PC-3 (cell line): ENCODE measurements around the gene LCAT. TPM values are rescaled to one million over a fixed set of nuclear protein-coding genes. Genes with fewer than 3 reads are reported as not detected.
A peak's percentile ranks its signal among the peaks of the same experiment; 100 is the strongest.

Experiments
- ATAC-seq: fragments of 200-7000 bp; cut with Tn5 transposase; 2 replicates; pipeline ENCODE4 v1.9.1; 2020; ENCODE audit warnings: mild to moderate bottlenecking, moderate library complexity
- BruUV-seq: library from RNA; stranded (reverse); fragments of 400-500 nt; replicated peaks from 2 replicates; lab custom pipeline; 2021; lab: Mats Ljungman, UMichigan
- CTCF ChIA-PET: fragments of 300-600 bp; sonication (Branson Sonifier 250); formaldehyde crosslinking; loops from one replicate; lab custom pipeline; 2022; ENCODE audit warnings: antibody characterized with exemption; lab: Charles Lee
- POLR2A ChIA-PET: fragments of 300-600 bp; sonication (Branson Sonifier 250); formaldehyde crosslinking; loops from one replicate; lab custom pipeline; 2022; ENCODE audit warnings: antibody characterized with exemption; ENCODE audit not compliant: unreplicated experiment; lab: Charles Lee
- DNase-seq: peaks from one replicate; pipeline ENCODE4 v3.0.0-alpha.2; 2015
- H2AFZ ChIP-seq: fragments of 300-600 bp; sonication (generic); 2 replicates; pipeline ENCODE4 v1.6.0; 2016; ENCODE audit warnings: antibody characterized with exemption, low read length
- H3F3A ChIP-seq: fragments of 300-600 bp; sonication (generic); one replicate; pipeline ENCODE4 v1.6.0; 2017; ENCODE audit warnings: antibody characterized with exemption, low read length, control low read depth, mild to moderate bottlenecking; ENCODE audit not compliant: unreplicated experiment
- H3K27ac ChIP-seq: fragments of 300-600 bp; sonication (generic); 2 replicates; pipeline ENCODE4 v1.5.1; 2016; ENCODE audit warnings: mild to moderate bottlenecking, low read length
- H3K27me3 ChIP-seq: fragments of 300-600 bp; sonication (generic); 2 replicates; pipeline ENCODE4 v1.6.1; 2016; ENCODE audit warnings: low read length, mixed read lengths
- H3K36me3 ChIP-seq: fragments of 300-600 bp; sonication (generic); 2 replicates; pipeline ENCODE4 v1.6.1; 2016; ENCODE audit warnings: low read depth, mixed run types, low read length, mixed read lengths
- H3K4me1 ChIP-seq: fragments of 300-600 bp; sonication (generic); 2 replicates; pipeline ENCODE4 v1.5.1; 2016; ENCODE audit warnings: low read length; ENCODE audit not compliant: insufficient read depth
- H3K4me2 ChIP-seq: fragments of 300-600 bp; sonication (generic); 2 replicates; pipeline ENCODE4 v1.6.0; 2016; ENCODE audit warnings: low read length
- H3K4me3 ChIP-seq: fragments of 300-600 bp; sonication (generic); 2 replicates; pipeline ENCODE4 v1.5.1; 2016; ENCODE audit warnings: mild to moderate bottlenecking, low read length, mixed read lengths
- H3K79me2 ChIP-seq: fragments of 300-600 bp; sonication (generic); 2 replicates; pipeline ENCODE4 v1.6.1; 2017; ENCODE audit warnings: low read length, mixed read lengths
- H3K9ac ChIP-seq: fragments of 300-600 bp; sonication (generic); 2 replicates; pipeline ENCODE4 v1.6.0; 2016; ENCODE audit warnings: mild to moderate bottlenecking, low read length
- H3K9me2 ChIP-seq: fragments of 300-600 bp; sonication (generic); replicated peaks from 2 replicates; pipeline ENCODE4 v1.6.1; 2016; ENCODE audit warnings: mixed run types, low read length, mixed read lengths
- H3K9me3 ChIP-seq: fragments of 300-600 bp; sonication (generic); 2 replicates; pipeline ENCODE4 v1.6.1; 2016; ENCODE audit warnings: low read length, mixed read lengths
- H4K20me1 ChIP-seq: fragments of 300-600 bp; sonication (generic); 2 replicates; pipeline ENCODE4 v1.6.1; 2016; ENCODE audit warnings: low read length, mixed read lengths
- EZH2 ChIP-seq: fragments of 300-600 bp; sonication (generic); IDR thresholded peaks from one replicate; pipeline ENCODE4 v1.6.1; 2017; ENCODE audit warnings: antibody characterized with exemption, mild to moderate bottlenecking, low read length; ENCODE audit not compliant: unreplicated experiment
- EZH2phosphoT487 ChIP-seq: fragments of 300-600 bp; sonication (generic); IDR thresholded peaks from 2 replicates; pipeline ENCODE4 v1.6.1; 2018; ENCODE audit warnings: mild to moderate bottlenecking, antibody characterized with exemption, low read length, borderline replicate concordance
- intact Hi-C: fragments of 100-400 bp; cut with micrococcal nuclease; formaldehyde crosslinking; loops from 2 replicates; pipeline ENCODE4 v1.9.0; 2023
- total RNA-seq: library from RNA; depleted of rRNA; stranded (reverse); fragments of >200 nt; gene quantifications from 2 replicates; pipeline ENCODE4 v1.2.3, GENCODE V29; 2014
- TF ChIP-seq, protein P1 (sequence below): fragments of 300-600 bp; sonication (generic); conservative IDR thresholded peaks from 2 replicates; pipeline ENCODE4 v1.5.1; 2017; ENCODE audit warnings: antibody characterized with exemption, low read depth, mild to moderate bottlenecking, low read length

LCAT gene
- total RNA-seq, 1 experiment from 2014 or later = 3.2 TPM

DNA sequence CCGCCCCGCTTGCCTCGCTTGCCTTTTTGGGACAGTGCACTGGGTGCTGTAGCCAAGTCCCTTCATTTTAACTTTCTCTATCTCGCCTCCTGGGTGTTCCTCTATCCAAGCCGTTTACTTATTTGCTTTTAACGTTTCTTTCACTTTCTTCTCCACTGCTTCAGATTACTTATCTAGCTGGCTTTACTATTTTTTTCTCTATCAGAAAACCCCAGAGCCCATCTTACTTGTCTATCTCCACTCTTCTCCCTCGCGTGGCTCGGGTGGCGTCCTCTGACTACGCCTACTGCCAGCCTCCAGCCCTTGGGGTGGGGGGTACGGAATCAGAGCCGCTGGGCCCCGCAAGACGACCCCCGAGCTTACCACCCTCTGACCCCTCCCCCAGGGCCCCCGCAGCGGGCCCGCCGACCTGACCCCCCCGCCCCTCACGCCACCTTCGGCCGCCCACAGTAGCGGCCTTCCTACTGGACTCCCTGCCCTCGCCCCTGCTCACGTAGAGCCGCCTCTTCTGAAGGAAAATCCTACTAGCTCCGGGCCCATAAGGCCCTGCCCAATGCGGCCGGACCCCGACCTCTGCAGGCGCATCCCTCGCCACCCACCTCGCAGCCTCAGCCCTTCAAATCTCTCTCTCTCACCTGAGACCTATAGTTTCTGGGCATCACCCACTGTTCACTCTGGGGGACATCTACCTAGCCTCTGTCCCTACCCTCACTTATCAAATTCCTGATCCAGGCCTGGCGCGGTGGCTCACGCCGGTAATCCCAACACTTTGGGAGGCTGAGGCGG is 25.5 kb upstream of the LCAT start:
- H3K4me3 ChIP-seq = peak overlapping the region; percentile 94
- H3K4me1 ChIP-seq = peaks cover 17% of the 10 kb centered on the region
- peak overlapping the region; percentile 92 for H2AFZ ChIP-seq
- H3K27me3 ChIP-seq = no peaks in the 10 kb centered on the region
- H3K9ac ChIP-seq = peak overlapping the region; percentile 81; the same call in 1 of the 2 replicates
- H3K4me2 ChIP-seq = peak overlapping the region; percentile 95
- intact Hi-C loops = no loop called here
- no peaks in the 10 kb centered on the region for H3K9me2 ChIP-seq
- no peaks in the 10 kb centered on the region for H3K36me3 ChIP-seq
- no peak for TF ChIP-seq EZH2phosphoT487
- no peak for TF ChIP-seq EZH2
- TF ChIP-seq, protein P1, sequence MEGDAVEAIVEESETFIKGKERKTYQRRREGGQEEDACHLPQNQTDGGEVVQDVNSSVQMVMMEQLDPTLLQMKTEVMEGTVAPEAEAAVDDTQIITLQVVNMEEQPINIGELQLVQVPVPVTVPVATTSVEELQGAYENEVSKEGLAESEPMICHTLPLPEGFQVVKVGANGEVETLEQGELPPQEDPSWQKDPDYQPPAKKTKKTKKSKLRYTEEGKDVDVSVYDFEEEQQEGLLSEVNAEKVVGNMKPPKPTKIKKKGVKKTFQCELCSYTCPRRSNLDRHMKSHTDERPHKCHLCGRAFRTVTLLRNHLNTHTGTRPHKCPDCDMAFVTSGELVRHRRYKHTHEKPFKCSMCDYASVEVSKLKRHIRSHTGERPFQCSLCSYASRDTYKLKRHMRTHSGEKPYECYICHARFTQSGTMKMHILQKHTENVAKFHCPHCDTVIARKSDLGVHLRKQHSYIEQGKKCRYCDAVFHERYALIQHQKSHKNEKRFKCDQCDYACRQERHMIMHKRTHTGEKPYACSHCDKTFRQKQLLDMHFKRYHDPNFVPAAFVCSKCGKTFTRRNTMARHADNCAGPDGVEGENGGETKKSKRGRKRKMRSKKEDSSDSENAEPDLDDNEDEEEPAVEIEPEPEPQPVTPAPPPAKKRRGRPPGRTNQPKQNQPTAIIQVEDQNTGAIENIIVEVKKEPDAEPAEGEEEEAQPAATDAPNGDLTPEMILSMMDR = no peak
- H3K27ac ChIP-seq = no peak overlapping the region
- DNase-seq = no peak
- CTCF ChIA-PET = no interaction called here
- H4K20me1 ChIP-seq = no peaks in the 10 kb centered on the region
- POLR2A ChIA-PET = no interaction called here
- no peaks in the 10 kb centered on the region for H3K9me3 ChIP-seq
- no TSS peak for BruUV-seq
- no peaks in the 10 kb centered on the region for H3F3A ChIP-seq
- ATAC-seq = no peak
- H3K79me2 ChIP-seq = peaks cover 29% of the 10 kb centered on the region

DNA sequence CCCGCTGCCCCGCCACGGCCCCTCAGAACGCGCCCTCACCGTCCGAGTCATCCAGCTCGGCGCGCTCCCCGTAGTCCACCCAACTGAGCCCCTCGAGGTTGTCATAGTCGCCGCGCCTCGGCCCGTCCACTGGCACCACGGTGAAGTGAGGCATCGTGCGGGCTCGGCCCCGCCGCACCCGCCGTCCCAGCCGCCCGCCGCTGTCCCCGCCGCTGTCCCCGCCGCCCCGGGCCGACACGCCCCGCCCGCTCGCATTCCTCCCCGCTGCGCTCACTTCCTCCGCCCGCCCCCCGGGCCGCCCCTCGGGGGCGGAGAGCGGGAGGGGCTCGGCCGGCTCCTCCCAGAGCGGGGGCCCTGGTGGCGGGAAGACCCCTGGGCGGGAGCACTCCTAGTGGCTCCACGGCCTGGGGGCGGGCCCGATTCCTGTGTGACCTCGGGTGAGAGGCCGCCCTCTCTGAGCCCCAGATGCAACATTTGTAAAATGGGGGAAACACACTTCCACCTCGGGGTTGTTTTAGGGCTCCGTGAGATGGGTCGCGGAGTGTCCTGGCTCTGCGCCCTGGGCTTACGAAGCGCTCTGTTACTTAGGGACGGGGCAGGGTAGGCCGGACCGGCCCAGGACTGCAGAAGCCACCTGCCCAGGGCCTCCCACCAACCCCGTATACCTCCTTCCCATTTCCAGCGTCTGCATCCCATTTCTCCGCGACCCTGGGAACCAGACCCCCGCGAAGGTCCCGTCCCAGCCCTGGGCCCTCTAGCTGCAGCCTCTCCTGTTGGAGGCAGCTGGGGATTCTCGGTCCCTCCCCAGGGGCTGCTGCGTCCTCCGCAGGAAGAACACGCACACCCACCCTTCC is 24.7 kb upstream of the LCAT start, which contains the start of gene SLC12A4:
Gene SLC12A4 (minus strand): TSS at position 238 of the 854 bp plus-strand sequence. CDS start 84 bp downstream, at position 154.
- ATAC-seq (peak; percentile 82), DNase-seq (peak; percentile 76)
- H3K27me3 ChIP-seq = no peaks in the 10 kb centered on the region
- TF ChIP-seq EZH2phosphoT487 (no peak), EZH2 (no peak)
- TF ChIP-seq, protein P1 = no peak
- peak within 1 kb of the TSS; percentile 95 for H3K4me2 ChIP-seq
- ChIA-PET CTCF (no interaction called here), POLR2A (no interaction called here)
- intact Hi-C loops = no loop called here
- no peaks in the 10 kb centered on the region for H4K20me1 ChIP-seq
- peaks cover 17% of the 10 kb centered on the region for H3K4me1 ChIP-seq
- peak within 1 kb of the TSS; percentile 81 for H3K9ac ChIP-seq
- no peaks in the 10 kb centered on the region for H3K9me3 ChIP-seq
- peak within 1 kb of the TSS; percentile 94 for H3K4me3 ChIP-seq
- H3K36me3 ChIP-seq = no peaks in the 10 kb centered on the region
- no TSS peak for BruUV-seq
- H3K9me2 ChIP-seq = no peaks in the 10 kb centered on the region
- peak within 1 kb of the TSS; percentile 92 for H2AFZ ChIP-seq
- H3K27ac ChIP-seq = no peak within 1 kb of the TSS
- no peaks in the 10 kb centered on the region for H3F3A ChIP-seq
- H3K79me2 ChIP-seq = peaks cover 29% of the 10 kb centered on the region
